Stimulated activated CD4-positive, alpha-beta T cell treated with anti-CD3 and anti-CD28 coated beads, Interleukin-15, amount 100 ng/mL, for 48 hours (primary cell): ENCODE data around the gene FKBP14.

Experiments
- DNase-seq, 2 donors: peaks; one replicate each; pipeline ENCODE4 v3.0.0-alpha.2; 2020; ENCODE audit warnings: low read depth in 2 of 2

The FKBP14 gene

DNA sequence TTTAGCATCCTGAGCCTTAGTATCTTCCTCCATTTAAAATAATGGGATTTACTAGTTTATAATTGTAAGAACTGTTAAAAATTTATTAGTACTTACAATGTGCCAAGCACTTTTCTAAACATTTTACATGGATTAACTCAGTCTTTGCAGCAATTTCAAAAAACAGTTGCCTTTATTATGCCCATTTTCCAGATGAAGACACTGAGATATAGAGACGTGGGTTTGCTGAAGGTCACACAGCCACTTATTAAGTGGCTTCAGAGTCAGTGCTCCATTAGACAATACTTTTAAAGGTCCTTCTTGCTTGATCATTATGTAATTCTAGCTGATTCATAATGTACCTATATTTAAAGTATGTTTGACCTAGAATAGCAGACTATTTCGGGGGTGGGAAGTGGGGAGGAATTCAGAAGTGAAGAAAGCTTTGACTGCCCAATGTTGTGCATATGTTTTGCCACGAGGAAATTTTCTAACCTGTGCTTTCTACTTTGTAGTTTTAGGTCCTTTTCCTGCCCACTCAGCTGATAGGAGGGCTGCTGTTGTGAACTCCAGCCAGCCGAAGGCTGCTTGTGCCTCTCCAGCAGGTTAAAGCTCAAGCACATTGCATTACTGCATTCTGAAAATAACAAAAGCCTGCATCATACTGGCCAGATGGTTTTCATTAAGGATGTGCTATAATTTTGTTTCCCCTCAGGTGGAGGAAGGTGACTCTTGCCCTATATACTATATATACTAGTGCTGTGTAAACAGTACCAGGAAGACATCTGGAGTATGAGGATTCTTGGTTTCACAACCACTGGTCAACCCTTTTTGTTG lies 6.0 kb upstream of the FKBP14 start:
- DNase-seq: no peak

GRCh38 chr7:30029696-30030095 lies 3.2 kb upstream of the FKBP14 start:
- DNase-seq: peak in 1 of 2 donors; percentile 2

GRCh38 chr7:30028749-30029635 lies 2.5 kb upstream of the FKBP14 start:
- DNase-seq: peak in 1 of 2 donors; percentile 4

GRCh38 chr7:30028216-30028748 lies 1.8 kb upstream of the FKBP14 start, which contains the start of gene PLEKHA8:
PLEKHA8 (plus strand) TSS chr7:30028412; CDS start chr7:30028763, 351 bp downstream.
- DNase-seq: peak; percentile 70 to 82

- DNase-seq: no peak
Observed at GRCh38 chr7:30027740-30028215, 1.3 kb upstream of the FKBP14 start.

DNA sequence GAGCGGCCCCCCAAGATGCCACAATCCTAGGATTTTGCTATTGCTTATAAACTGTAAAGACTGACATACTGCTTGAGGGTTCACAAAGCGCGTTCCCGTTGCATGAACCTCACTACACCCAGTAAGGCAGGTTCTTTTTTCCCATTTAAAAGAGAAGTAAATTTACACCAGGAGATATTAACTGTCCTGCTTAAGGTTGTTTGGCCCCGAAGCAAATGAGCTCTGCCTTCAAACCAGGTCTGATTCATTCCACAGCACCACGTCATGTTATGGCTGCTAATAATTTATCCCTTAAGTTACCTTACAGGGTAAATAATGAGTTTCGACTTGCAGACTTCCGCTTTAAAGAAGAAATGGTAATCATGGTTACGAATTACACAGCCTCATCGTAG lies 559 bp upstream of the FKBP14 start:
- peak; percentile 2 to 7 for DNase-seq

DNA sequence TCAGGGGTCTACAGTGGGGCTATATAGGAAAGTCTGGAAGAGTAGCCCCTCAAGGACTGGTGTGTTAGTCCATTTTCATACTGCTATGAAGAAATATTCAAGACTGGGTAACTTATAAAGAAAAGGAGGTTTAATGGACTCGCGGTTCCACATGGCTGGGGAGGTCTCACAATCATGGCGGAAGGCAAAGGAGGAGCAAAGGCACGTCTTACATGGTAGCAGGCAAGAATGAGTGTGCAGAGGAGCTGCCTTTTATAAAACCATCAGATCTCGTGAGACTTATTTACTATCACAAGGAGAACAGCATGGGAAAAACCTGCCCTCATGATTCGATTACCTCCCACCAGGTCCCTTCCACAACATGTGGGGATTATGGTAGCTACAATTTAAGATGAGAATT lies 3.0 kb downstream of the FKBP14 start:
- DNase-seq: no peak

- no peak for DNase-seq
Observed at GRCh38 chr7:30022991-30023390, 3.5 kb downstream of the FKBP14 start.

DNA sequence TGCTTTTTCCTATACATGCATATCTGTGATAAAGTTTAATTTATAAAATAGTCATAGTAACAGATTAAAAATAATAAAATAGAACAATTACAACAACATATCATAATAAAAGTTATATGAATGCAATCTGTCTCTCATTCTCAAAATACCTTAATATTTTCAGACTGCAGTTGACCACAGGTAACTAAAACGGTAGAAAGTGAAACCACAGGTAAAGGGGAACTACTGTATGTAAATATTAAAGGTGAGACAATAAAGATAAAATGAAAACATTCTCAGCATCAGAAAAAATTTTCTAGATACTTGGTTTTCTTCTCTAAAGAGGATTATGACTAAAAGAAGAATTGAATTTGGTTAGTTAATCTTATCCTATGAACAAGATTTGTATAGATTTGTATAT lies 6.0 kb downstream of the FKBP14 start:
- no peak for DNase-seq

DNA sequence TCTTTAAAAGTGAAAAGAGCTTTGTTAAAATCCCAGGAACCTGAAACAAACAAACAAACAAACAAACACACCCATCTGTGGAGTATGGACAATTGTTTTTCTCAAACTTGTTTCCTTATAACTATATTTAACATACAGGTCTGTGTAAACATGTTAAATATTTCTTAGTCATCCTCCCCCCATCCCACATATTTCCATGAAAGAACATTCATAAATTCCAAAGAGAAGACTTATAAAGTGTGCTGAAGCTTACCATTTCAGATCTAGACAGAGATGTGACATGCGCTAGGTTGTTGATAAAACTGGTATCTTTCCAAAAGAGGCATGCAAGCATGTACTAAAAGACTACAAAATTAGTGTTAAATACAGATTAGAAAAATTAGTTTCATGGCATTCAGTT lies 6.5 kb downstream of the FKBP14 start:
- DNase-seq: no peak

DNA sequence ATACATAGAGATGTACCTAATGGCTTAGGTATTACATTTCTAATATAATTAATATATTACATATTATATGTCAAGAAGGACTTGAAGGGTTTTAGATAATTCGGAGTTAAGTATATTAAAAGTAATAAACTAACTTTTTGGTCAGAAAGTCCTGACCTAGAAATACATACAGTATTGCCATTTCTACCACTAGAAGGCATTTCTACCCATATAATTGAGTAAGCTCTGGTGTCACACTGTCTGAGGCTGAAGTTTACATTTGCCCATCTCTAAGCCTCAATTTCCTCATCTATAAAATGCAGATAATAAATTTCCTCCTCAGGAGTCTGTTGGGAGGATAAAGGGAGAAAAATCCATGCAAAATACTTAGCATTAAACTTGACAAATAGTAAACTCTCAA lies 7.1 kb downstream of the FKBP14 start:
- DNase-seq: no peak

GRCh38 chr7:30018451-30018850 lies 8.1 kb downstream of the FKBP14 start:
- DNase-seq: no peak

- DNase-seq: no peak
Observed at GRCh38 chr7:30012757-30013156, 13.7 kb downstream of the FKBP14 start.

DNA sequence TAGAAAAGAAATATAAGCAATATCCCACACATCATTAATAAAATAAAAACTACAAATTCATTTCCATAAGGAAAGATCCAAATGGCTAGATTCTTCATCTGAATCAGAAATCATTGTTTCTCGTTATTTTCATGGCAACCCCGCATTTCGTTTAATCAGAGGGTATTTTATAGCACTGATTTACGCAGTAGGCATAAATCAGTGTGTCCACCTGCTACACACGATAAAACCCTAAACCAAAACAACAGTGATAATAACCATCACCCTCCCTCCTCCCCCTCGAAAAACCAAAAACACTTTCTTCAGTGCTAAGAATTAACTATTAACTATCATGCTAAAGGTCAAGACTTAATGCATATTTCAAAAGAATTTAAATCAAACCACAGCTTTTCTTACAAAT lies 16.5 kb downstream of the FKBP14 start:
- DNase-seq: no peak

GRCh38 chr7:30005464-30005863 lies 21.0 kb downstream of the FKBP14 start:
- no peak for DNase-seq

- DNase-seq: no peak
Observed at GRCh38 chr7:30003098-30003497, 23.4 kb downstream of the FKBP14 start.

- no peak for DNase-seq
Observed at GRCh38 chr7:30001998-30002397, 24.5 kb downstream of the FKBP14 start.

GRCh38 chr7:29998489-29998888 lies 28.0 kb downstream of the FKBP14 start:
- no peak for DNase-seq

DNA sequence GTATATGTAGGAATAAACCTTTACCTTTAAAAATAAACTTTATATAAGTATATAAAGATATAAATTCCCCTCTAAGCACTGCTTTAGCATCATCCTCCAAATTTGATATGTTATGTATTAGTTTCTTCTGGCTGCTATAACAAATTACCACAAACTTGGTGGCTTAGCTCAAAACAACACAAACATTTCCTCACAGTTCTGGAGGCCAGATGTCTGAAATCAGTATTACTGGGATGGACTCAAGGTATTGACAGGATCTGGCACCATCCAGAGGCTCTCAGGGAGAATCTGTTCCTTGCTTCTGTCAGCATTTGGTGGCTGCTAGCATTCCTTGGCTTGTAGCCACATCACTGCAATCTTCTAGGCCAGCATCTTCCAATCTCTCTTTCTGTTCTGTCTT lies 30.2 kb downstream of the FKBP14 start:
- no peak for DNase-seq

GRCh38 chr7:29995652-29996051 lies 30.9 kb downstream of the FKBP14 start:
- no peak for DNase-seq

DNA sequence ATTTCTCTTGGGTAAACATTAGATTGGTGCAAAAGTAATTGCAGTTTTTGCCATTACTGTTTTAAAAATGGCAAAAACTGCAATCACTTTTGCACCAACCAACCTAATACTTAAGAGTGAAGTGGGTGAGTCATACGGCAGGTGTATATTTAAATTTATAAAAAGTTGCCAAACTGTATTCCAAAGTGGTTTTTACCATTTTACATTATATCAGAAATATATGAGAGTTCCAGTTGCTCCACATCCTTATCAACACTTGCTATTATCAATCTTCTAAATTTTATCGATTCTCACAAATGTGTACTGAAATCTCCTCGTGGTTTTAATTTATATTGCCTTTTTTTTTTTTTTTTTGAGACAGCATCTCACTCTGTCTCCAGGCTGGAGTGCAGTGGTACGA lies 33.4 kb downstream of the FKBP14 start:
- DNase-seq: no peak

GRCh38 chr7:29991937-29992336 lies 34.6 kb downstream of the FKBP14 start:
- no peak for DNase-seq
